HCT116 (cell line): ENCODE results near the gene ZNF536.
"Not testable (repeated sequence)": the region's sequence is repeated elsewhere in the genome, so short reads cannot be mapped to it uniquely, and the experiment has no call there.

Source experiments
- CEBPB ChIP-seq: IDR thresholded peaks from 2 replicates; pipeline ENCODE4 v1.6.1; 2012; ENCODE audit warnings: low read depth
- ELF1 ChIP-seq: IDR thresholded peaks from 2 replicates; pipeline ENCODE4 v1.6.1; 2012; ENCODE audit warnings: low read depth, borderline replicate concordance
- JUND ChIP-seq: IDR thresholded peaks from 2 replicates; pipeline ENCODE4 v1.6.1; 2012
- POLR2A ChIP-seq: IDR thresholded peaks from 2 replicates; pipeline ENCODE4 v1.7.0; 2011; ENCODE audit warnings: borderline replicate concordance; ENCODE audit not compliant: insufficient read depth, insufficient read length; ENCODE audit errors: extremely low read depth
- POLR2AphosphoS5 ChIP-seq: IDR thresholded peaks from 2 replicates; pipeline ENCODE4 v1.6.1; 2011; ENCODE audit warnings: mild to moderate bottlenecking, low read depth, low read length, moderate library complexity
- RAD21 ChIP-seq: IDR thresholded peaks from 2 replicates; pipeline ENCODE4 v1.6.1; 2012; ENCODE audit warnings: low read depth, mild to moderate bottlenecking
- SIN3A ChIP-seq: IDR thresholded peaks from 2 replicates; pipeline ENCODE4 v1.6.1; 2012; ENCODE audit warnings: low read depth
- TCF7L2 ChIP-seq: IDR thresholded peaks from 2 replicates; pipeline ENCODE4 v1.7.0; 2011; ENCODE audit warnings: borderline replicate concordance, inconsistent platforms; ENCODE audit not compliant: insufficient read depth, insufficient read length; ENCODE audit errors: extremely low read depth
- ZFX ChIP-seq: fragments of 450-650 bp; IDR thresholded peaks from 2 replicates; pipeline ENCODE4 v1.6.1; 2017
- TF ChIP-seq, protein P1 (sequence below): IDR thresholded peaks from 2 replicates; pipeline ENCODE4 v1.6.1; 2012; ENCODE audit warnings: low read depth
- TF ChIP-seq, protein P2 (sequence below), 3 experiments: fragments of 200-600 bp in 1 of 3; sonication (generic) in 1 of 3; IDR thresholded peaks in 2 of 3; conservative IDR thresholded peaks in 1 of 3; 2 replicates each; pipeline ENCODE4 v1.5.1; 2012 to 2017; ENCODE audit warnings: low read depth in 2 of 3, low read length in 2 of 3, antibody characterized with exemption in 1 of 3, borderline replicate concordance in 1 of 3, control low read depth in 1 of 3, mild to moderate bottlenecking in 1 of 3, mixed read lengths in 1 of 3, mixed run types in 1 of 3, moderate library complexity in 1 of 3; ENCODE audit not compliant: insufficient read depth in 1 of 3
- TF ChIP-seq, protein P3 (sequence below): IDR thresholded peaks from 2 replicates; pipeline ENCODE4 v1.6.1; 2012

DNA sequence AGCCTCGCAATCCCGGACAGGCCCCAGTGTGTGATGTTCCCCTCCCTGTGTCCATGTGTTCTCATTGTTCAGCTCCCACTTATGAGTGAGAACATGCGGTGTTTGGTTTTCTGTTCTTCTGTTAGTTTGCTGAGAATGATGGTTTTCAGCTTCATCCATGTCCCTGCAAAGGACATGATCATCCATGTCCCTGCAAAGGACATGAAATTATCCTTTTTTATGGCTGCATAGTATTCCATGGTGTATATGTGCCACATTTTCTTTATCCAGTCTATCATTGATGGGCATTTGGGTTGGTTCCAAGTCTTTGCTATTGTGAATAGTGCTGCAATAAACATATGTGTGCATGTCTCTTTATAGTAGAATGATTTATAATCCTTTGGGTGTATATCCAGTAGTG is 26.4 kb downstream of the ZNF536 start:
- not testable (repeated sequence) for TF ChIP-seq RAD21, POLR2A, CEBPB, JUND, TCF7L2, ZFX, POLR2AphosphoS5, SIN3A, ELF1
- TF ChIP-seq, protein P1, sequence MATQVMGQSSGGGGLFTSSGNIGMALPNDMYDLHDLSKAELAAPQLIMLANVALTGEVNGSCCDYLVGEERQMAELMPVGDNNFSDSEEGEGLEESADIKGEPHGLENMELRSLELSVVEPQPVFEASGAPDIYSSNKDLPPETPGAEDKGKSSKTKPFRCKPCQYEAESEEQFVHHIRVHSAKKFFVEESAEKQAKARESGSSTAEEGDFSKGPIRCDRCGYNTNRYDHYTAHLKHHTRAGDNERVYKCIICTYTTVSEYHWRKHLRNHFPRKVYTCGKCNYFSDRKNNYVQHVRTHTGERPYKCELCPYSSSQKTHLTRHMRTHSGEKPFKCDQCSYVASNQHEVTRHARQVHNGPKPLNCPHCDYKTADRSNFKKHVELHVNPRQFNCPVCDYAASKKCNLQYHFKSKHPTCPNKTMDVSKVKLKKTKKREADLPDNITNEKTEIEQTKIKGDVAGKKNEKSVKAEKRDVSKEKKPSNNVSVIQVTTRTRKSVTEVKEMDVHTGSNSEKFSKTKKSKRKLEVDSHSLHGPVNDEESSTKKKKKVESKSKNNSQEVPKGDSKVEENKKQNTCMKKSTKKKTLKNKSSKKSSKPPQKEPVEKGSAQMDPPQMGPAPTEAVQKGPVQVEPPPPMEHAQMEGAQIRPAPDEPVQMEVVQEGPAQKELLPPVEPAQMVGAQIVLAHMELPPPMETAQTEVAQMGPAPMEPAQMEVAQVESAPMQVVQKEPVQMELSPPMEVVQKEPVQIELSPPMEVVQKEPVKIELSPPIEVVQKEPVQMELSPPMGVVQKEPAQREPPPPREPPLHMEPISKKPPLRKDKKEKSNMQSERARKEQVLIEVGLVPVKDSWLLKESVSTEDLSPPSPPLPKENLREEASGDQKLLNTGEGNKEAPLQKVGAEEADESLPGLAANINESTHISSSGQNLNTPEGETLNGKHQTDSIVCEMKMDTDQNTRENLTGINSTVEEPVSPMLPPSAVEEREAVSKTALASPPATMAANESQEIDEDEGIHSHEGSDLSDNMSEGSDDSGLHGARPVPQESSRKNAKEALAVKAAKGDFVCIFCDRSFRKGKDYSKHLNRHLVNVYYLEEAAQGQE, result not testable (repeated sequence)
- TF ChIP-seq, protein P2, sequence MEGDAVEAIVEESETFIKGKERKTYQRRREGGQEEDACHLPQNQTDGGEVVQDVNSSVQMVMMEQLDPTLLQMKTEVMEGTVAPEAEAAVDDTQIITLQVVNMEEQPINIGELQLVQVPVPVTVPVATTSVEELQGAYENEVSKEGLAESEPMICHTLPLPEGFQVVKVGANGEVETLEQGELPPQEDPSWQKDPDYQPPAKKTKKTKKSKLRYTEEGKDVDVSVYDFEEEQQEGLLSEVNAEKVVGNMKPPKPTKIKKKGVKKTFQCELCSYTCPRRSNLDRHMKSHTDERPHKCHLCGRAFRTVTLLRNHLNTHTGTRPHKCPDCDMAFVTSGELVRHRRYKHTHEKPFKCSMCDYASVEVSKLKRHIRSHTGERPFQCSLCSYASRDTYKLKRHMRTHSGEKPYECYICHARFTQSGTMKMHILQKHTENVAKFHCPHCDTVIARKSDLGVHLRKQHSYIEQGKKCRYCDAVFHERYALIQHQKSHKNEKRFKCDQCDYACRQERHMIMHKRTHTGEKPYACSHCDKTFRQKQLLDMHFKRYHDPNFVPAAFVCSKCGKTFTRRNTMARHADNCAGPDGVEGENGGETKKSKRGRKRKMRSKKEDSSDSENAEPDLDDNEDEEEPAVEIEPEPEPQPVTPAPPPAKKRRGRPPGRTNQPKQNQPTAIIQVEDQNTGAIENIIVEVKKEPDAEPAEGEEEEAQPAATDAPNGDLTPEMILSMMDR (IDR thresholded peaks at IDR 0.05 in 2 of 3, conservative IDR thresholded peaks at IDR 0.05 in 1 of 3; ENCODE audit: borderline replicate concordance in 1 of 3, insufficient read depth in 1 of 3, low read depth in 2 of 3, low read length in 2 of 3), result not testable (repeated sequence)
- TF ChIP-seq, protein P3, sequence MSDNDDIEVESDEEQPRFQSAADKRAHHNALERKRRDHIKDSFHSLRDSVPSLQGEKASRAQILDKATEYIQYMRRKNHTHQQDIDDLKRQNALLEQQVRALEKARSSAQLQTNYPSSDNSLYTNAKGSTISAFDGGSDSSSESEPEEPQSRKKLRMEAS, result not testable (repeated sequence)
